NCI-H187 (cell line): ENCODE data around the gene MYPN.
"Not testable (repeated sequence)": the region's sequence is repeated elsewhere in the genome, so short reads cannot be mapped to it uniquely, and the experiment has no call there.

Experiments used
- DNase-seq, 2 experiments: peaks; one replicate each; lab custom pipeline; 2025; lab: John Stamatoyannopoulos, UW

The MYPN gene

DNA sequence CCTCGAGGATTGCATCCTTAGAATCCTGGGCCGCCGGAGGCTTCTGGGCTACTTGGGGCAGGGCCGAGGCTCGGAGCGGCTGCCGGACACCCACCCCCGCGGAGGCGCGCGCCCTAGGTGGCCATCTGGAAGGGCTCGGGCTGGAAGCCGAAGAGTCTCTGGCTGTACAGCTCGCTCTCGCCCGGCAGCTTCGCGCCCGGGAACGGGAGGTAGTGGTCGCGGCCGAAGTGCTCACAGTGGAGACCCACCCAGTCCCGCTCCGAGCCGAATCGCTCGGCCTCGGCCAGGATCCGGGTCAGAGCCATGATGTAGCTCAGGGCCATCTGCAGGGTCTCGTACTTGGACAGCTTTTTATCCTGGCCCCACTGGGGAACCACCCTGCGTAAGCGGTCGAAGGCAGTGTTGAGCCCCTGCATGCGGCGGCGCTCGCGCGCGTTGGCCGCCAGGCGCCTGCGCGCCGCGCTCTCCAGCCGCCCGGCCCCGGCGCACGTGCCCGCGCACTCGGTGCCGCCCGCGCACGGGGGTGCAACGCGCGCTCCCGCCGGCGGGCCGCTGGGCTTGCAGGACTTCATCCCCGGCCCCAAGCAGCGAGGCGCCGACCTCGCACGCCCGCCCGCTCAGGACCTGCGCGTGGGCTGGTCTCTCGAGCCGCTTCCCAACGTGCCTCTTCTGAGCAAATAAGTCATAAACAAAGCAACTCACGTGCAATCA lies 122.0 kb downstream of the MYPN start:
- DNase-seq, result peak; percentile 16 to 38

DNA sequence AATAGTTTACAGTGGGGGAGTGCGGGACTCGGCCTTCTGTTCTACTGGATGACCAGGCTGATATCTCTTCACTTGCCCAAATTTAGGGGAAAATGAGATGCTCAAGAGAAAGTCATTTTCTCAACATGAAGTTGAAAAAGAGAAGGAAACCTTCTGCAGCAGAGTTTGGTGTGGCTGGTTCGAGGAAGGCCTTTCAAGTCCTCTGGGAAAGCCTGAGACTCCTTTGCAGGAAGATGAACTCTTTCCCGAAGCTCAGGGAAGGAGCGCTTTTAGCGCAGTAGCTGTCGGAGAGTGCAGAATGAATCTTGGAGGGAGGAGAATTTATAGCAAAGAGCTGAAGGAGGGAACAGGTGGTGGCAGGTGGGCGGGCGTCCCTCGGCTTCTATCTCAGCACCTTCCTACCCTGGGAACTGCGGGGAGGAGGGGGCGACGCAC lies 122.5 kb downstream of the MYPN start, which contains the start of gene ATOH7:
Gene ATOH7, minus strand, starts transcription at position 297 of the 435 bp plus-strand sequence. CDS start 436 bp downstream, outside the sequence.
- no peak for DNase-seq

DNA sequence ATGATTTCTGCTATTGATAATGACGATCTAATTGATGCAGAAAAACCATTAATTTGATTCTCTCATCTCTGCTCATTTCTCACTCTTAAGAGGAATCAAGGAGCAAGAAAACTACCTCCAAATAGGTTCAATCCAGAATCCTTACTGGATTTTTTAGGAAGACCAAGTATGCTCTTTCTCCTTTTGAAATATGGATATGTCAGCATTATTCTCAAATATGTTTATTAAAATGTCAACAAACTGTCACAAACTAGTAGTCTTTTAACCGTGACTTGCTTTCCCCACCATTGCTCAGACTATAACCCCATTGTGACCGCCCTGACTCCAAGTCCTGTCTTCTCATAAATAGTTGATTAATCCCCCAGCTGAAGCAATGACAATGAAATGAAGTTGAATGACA lies 123.8 kb downstream of the MYPN start:
- no peak for DNase-seq

DNA sequence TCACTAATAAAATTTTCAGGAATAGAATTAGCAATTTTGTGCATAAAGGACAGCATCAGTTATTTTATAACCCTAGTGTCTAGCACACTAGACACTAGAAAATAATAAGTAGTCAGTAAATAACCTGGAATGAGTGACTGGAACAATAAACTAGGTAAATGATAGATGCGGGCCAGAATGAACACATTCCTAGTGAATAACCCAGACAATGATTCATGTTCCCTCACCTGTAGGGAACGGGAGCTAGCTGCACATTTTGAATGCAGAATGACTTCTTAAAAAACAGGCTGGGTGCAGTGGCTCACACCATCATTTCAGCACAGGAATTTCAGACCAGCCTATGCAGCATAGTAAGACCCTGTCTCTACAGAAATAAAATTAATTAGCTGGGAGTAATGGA lies 125.8 kb downstream of the MYPN start:
- DNase-seq, result no peak

DNA sequence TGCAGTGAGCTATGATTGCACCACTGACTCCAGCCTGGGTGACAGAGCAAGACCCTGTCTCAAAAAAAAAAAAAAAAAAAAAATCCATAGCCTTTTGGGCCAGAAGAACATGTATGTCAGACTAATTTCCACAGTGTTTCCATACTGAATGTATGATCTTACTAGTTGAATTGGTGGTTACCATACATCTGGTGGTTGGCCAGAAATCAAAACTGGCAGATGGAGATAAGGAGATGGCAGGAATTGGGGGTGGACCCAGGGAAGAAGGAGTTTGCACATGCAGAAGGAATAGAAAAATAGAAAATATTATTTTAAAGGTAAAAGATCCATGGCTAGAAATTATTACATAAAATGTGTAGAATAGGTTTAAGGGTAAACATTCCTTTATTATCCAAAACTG lies 126.3 kb downstream of the MYPN start:
- no peak for DNase-seq

DNA sequence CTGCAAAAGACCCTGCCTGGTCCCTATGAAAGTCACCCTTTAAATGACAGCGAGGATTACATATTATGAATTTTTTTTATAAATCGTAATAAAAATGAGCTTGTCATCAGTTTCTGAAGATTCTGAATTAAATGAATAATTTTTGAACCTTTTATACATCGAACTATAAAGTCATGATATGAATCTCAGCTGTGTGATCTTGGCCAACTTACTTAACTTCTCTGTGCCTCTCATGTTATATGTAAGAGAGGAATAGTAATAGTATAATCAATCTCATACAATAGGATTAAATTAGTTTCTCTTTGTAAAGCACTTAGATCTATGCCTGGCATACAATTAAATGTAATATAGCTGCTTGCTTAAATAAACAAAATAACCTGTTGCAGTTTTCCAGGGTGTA lies 127.9 kb downstream of the MYPN start:
- DNase-seq, result no peak

DNA sequence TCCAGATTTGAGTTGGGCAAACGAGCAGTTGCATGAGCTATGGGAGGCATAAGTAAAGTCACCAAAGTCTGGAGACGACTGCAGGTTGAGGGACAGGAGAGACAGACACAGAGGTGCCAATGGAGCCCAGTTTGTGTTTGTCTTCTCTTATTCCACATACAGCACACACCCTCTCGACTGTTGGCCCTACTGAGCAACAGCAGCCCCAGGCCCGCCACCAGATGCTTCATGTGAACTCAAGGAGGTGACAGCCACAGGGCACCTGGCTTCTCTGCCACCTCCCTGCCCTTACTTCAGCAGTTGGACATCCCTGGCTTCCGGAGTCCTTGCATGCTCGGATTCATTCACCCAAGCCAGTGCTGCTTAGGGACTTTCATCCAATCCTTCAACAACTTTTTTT lies 129.1 kb downstream of the MYPN start:
- DNase-seq, result no peak

DNA sequence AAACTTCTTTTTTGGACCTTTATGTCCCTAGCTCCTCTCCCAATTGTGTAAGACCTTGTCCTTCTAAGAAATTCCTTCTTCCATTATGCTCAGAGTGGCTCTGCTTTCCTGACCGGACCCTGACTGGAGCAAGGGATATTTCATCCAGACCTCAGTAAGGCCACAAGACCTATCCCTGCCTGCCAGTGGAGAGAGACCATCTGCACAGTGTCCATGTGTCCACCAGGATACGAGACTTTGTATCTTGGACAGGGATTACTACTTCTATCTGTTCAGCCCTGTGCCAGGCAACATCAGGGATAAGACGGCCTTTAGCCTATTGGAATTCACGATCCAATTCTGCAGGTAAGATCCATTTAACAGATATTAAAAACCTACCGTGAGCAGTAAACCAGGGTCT lies 129.8 kb downstream of the MYPN start:
- no peak for DNase-seq

DNA sequence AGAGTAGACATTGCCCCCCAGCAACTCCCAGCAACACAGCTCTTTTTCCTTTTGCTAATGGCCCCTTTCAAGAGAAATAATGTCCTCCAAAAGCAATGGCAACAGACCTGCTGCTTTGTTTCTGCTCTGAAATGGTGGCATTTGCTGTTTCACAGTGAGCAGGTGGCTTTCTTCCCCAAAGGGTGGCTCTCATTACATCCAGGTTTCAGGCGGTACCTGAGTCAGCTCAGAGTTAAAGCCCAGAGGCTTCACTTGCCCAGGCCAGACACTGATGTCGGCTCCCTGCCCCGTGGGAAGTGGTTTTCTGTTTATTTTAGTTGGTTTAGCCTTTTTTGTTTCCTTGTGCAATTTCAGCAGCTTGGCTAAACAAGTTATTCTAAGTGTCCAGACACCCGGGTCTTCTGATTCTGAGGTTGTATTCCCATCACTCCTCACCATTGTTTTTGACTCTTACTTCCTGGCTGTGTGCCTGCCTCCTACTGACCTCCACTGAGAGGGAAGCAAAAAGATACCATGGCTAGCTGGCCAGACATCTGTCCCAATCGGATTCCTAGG lies 130.4 kb downstream of the MYPN start:
- DNase-seq, result no peak

DNA sequence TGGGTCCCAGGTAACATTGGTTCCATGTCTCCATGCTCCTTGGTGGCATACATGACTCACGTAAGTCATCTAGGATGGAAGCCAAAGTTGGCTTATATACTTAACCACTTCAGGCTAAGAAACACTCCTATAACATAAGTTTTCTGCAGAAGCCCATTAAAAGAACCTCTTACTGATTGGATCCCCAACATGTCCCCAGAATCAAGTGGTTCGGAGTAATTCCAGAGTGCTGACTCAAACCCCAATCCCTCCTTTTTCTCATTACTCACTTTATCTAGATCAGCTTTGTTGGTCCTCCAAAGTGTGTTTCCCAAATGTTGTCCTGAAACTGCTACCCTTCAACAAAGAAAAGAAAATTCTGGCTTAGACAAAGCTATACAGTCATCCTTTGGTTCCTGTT lies 132.8 kb downstream of the MYPN start:
- no peak for DNase-seq

DNA sequence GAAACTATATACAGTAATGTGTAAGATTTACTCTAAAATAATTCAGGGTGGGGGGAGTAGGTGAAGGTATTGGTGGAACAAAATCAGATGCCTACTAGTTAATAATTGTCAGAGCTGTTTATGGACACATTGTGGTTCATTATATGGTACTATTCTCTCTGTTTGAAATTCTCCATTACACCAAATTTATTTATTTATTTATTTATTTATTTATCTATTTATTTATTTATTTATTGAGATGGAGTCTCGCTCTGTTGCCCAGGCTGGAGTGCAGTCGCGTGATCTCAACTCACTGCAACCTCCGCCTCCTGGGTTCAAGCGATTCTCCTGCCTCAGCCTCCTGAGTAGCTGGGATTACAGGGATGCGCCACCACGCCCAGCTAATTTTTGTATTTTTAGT lies 137.1 kb downstream of the MYPN start:
- not testable (repeated sequence) for DNase-seq

DNA sequence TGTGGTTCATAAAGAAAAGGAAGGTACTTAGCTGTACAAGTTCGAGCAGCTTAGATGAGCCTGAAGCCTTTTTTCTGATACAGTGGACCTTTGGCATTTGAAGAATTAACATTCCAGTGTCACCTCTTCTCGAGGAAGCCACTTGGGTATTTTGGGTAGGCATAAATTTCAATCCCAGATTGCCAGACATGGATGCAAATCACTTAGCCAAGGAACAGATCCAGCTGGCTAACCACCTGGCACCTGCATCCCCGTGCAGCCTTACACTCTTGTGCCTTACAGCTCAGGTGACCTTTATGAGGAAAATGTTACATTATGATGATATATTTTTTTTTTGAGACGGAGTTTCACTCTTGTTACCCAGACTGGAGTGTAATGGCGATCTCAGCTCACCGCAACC lies 138.6 kb downstream of the MYPN start:
- DNase-seq, result no peak

DNA sequence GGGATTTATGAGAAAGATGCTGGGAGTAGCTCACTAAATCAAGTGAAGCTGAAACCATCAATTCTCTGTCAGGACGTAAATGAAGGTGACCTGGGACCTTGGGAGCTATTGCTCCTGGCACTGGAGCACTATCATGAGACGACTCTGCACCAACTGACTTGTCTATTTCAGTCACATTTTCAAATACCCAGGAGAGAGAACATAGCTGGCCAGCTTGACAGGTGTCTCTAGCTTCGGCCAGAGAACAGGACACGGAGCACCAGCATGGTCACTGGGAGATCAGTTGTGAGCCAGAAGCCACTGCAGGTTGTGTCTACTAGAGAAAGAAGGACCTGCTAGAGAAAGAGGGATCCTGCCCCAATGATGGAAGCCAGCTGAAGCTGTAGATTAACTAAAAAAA lies 140.0 kb downstream of the MYPN start:
- no peak for DNase-seq

DNA sequence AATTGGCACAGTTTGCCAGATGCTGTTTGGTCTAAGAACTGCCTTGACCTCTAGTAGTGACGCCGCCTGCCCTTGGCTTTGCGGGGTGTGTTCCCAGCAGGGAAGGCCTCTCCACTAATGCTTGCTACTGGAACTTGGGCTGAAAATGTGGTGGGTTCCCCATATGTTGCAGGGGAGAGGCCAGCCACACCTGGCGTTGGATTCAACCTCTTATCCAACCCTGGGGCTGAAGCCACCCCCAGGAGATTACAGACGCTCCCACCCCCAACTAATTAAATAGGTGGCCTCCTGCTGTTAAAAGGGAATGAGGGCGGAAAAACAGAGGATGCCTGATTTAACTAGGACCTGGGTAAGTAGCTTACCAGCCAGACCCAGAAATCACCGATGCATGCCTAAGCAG lies 141.9 kb downstream of the MYPN start:
- DNase-seq, result no peak

DNA sequence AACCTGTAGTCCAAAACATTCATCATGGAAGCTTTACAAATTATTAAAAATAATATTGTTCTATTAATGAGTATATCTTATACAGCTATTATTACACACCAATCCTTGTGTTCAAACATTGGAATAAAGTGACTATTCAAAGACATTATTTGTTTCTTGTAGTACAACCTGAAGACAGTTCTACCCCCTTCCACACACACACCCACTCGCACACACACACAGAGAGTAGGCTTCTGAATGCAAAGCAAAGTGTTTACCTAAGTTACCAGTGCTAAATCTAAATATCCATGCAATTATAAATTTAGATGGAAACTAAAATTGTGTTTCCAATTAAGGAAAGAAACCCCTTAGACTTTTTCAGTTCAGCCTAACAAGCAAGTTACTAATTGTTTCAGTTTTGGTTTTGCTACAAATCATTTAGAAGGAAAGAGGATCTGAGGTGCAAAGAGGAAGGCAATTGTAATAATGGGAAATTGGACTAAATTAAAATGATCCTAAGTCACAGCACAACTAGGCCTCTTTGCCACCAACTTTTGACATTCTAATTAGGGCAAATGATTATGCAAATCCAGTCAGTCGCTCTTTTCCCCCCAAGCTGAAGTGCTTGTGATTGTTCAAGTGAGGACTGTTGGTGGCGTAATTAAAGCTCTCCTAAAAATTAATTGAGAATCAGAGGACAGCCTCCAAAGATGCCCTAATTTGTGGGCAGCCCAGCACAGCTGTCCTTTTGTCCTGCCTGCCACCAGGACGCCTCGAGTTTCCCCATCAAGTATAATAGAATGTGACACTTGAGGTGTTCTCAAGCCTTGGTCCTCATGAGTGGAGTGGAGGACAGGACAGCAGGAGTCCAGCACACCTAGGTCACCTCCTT lies 142.6 kb downstream of the MYPN start:
- no peak for DNase-seq

DNA sequence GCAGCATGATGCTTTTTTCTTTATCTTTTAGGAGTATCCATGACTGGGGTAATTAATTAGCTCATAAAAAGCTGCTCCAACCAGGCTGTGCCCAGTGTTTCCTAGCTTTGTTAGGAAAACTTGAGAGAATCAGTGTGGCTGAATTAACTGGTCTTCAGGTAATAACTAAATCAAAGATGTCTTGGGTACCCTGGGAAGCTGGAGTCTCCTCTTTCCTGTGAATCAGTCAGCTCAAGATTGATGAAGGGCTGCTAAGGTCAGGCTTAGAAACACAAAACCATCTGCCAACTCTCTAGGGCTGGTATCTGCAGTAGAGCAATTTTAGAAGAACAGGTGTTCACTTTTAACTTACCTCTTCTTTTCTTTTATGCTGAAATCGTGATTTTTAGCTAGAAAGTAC lies 144.1 kb downstream of the MYPN start:
- DNase-seq, result no peak

DNA sequence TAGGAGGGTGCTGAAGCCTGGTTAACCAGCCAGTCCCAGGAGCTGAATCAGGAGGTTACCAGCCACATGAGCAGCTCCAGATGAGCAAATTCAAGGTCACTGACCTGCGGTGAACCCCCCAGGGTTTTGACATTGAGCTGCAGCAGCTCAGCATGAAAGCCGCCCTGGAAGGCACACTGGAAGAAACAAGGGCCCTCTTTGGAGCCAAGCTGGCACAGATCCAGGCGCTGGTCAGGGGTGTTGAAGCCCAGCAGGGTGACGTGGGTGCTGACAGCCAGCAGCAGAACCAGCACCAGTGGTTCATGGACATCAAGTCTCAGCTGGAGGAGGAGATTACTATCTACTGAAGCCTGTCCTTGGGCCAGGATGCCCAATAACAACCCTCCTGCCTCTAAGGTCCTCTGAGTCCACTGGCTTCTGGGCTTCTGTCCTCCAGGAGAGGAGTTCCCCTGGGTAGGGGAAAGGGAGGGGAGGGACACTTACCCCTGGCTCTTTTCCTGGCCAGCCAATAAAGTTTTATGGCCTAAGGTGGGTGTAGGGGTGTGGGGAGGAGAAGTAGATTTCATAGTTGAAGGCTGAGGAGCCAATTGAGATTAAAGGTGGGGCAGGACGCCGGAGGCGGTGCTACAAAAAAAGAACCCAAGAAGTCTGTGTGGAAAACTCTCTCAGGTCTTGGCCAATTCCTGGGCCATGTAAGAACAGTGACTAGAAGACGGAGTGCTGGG lies 152.0 kb downstream of the MYPN start:
- DNase-seq, result no peak
